Measurements from ENCODE around the gene GALK1.

DNA sequence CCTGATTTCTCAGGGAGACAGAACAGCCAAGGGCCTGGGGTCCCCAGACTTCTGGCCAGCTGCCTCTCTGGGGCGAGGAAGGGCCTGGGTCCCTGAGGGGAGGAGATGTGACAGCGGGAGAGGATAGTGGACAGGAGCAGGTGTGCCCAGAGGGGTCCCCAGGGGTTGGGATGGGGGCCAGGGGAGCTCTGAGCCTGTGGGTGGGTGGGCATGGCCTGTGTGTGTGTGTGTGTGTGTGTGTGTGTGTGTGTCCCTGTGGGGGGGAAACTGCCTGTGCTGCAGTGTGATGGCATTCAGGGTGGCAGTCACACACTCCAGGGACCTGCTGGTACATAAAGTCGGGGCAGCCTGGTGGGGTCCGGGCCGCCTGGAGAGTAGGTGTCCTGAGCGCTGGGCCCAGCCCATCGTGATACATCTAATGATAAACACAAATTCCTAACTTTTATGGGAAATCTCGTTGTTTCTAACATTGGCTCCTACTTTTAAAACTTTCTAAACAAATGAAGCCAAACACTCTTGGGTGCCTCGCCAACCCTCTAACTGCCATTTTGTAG lies 42.4 kb downstream of the GALK1 start:
- TF ChIP-seq CTCF (conservative IDR thresholded peaks at IDR 0.05; ENCODE audit: low read length) (no peak), EZH2phosphoT487 (IDR thresholded peaks at IDR 0.05; ENCODE audit: borderline replicate concordance) (no peak)

All from Loucy (cell line).